Neural cell (in vitro differentiated cells): ENCODE results near the gene EEPD1. TPM values are rescaled to one million over a fixed set of nuclear protein-coding genes. Genes with fewer than 3 reads are reported as not detected.

Source experiments
- H2AFZ ChIP-seq: fragments of 200-600, 300-800 bp; sonication (generic), shearing (Covaris generic); 2 replicates; pipeline ENCODE4 v1.6.0; 2014; ENCODE audit warnings: low read depth, mild to moderate bottlenecking, antibody characterized with exemption, low read length, moderate library complexity
- H3F3A ChIP-seq: fragments of 200-600 bp; shearing (Covaris generic); 2 replicates; pipeline ENCODE4 v1.6.1; 2016; ENCODE audit warnings: mild to moderate bottlenecking, moderate library complexity, mixed read lengths, antibody characterized with exemption, low read length; ENCODE audit not compliant: insufficient read depth, poor library complexity, severe bottlenecking
- H3K27ac ChIP-seq: fragments of 200-600, 300-800 bp; sonication (generic), shearing (Covaris generic); 2 replicates; pipeline ENCODE4 v1.5.1; 2014; ENCODE audit warnings: mild to moderate bottlenecking, low read length, moderate library complexity
- H3K27me3 ChIP-seq: fragments of 300-800, 200-600 bp; sonication (generic), shearing (Covaris generic); 2 replicates; pipeline ENCODE4 v1.6.0; 2014; ENCODE audit warnings: mild to moderate bottlenecking, low read depth, low read length, moderate library complexity; ENCODE audit not compliant: insufficient read depth
- H3K36me3 ChIP-seq: fragments of 300-800, 200-600 bp; sonication (generic), shearing (Covaris generic); 2 replicates; pipeline ENCODE4 v1.5.1; 2014; ENCODE audit warnings: mild to moderate bottlenecking, antibody characterized with exemption, low read length, moderate library complexity; ENCODE audit not compliant: insufficient read depth
- H3K4me2 ChIP-seq: fragments of 300-800, 200-600 bp; sonication (generic), shearing (Covaris generic); 2 replicates; pipeline ENCODE4 v1.6.0; 2014; ENCODE audit warnings: mild to moderate bottlenecking, low read length
- H3K4me3 ChIP-seq: fragments of 300-800, 200-600 bp; sonication (generic), shearing (Covaris generic); 2 replicates; pipeline ENCODE4 v1.5.1; 2014; ENCODE audit warnings: mild to moderate bottlenecking, low read length, moderate library complexity
- H3K79me2 ChIP-seq: fragments of 200-600 bp; shearing (Covaris generic); replicated peaks from 2 replicates; pipeline ENCODE4 v1.6.0; 2014; ENCODE audit warnings: mild to moderate bottlenecking, low read length, moderate library complexity; ENCODE audit not compliant: insufficient read depth
- H3K9ac ChIP-seq: fragments of 300-800, 200-600 bp; sonication (generic), shearing (Covaris generic); 2 replicates; pipeline ENCODE4 v1.6.1; 2016; ENCODE audit warnings: mild to moderate bottlenecking, low read length, mixed read lengths
- H3K9me2 ChIP-seq: fragments of 200-600 bp; shearing (Covaris generic); 2 replicates; pipeline ENCODE4 v1.6.1; 2016; ENCODE audit warnings: mild to moderate bottlenecking, low read length, mixed read lengths; ENCODE audit not compliant: insufficient read depth
- H3K9me3 ChIP-seq: fragments of 200-600, 300-800 bp; sonication (generic), shearing (Covaris generic); 2 replicates; pipeline ENCODE4 v1.6.1; 2016; ENCODE audit warnings: mild to moderate bottlenecking, mixed run types, low read length, moderate library complexity, mixed read lengths
- H4K20me1 ChIP-seq: fragments of 200-600 bp; shearing (Covaris generic); 2 replicates; pipeline ENCODE4 v1.6.1; 2016; ENCODE audit warnings: mild to moderate bottlenecking, mixed run types; ENCODE audit not compliant: insufficient read depth
- EP300 ChIP-seq: fragments of 450-650 bp; conservative IDR thresholded peaks from 2 replicates; pipeline ENCODE4 v1.6.1; 2014; ENCODE audit warnings: antibody characterized with exemption, mild to moderate bottlenecking, moderate library complexity; ENCODE audit not compliant: poor library complexity, severe bottlenecking
- EZH2 ChIP-seq: fragments of 200-600, 300-800 bp; shearing (Covaris generic), sonication (generic); IDR thresholded peaks from 2 replicates; pipeline ENCODE4 v1.6.1; 2014; ENCODE audit warnings: antibody characterized with exemption, low read length, borderline replicate concordance, mild to moderate bottlenecking; ENCODE audit not compliant: insufficient read depth, poor library complexity, severe bottlenecking
- MXI1 ChIP-seq: fragments of 450-650 bp; conservative IDR thresholded peaks from 2 replicates; pipeline ENCODE4 v1.6.1; 2014; ENCODE audit warnings: antibody characterized with exemption, mild to moderate bottlenecking; ENCODE audit not compliant: poor library complexity, severe bottlenecking
- POLR2AphosphoS5 ChIP-seq: IDR thresholded peaks from 2 replicates; pipeline ENCODE4 v1.6.1; 2012
- RAD21 ChIP-seq: fragments of 450-650 bp; conservative IDR thresholded peaks from 2 replicates; pipeline ENCODE4 v1.6.1; 2014; ENCODE audit warnings: antibody characterized with exemption, mild to moderate bottlenecking, moderate library complexity
- REST ChIP-seq: IDR thresholded peaks from 2 replicates; pipeline ENCODE4 v1.6.1; 2012; ENCODE audit warnings: borderline replicate concordance
- SMC3 ChIP-seq: fragments of 450-650 bp; conservative IDR thresholded peaks from 2 replicates; pipeline ENCODE4 v1.6.1; 2014; ENCODE audit warnings: antibody characterized with exemption, mild to moderate bottlenecking, moderate library complexity; ENCODE audit not compliant: poor library complexity
- TAF1 ChIP-seq: IDR thresholded peaks from 2 replicates; pipeline ENCODE4 v1.6.1; 2012; ENCODE audit warnings: low read depth
- polyA plus RNA-seq: library from polyadenylated mRNA; depleted of rRNA; stranded (reverse); fragments of >200 nt; gene quantifications from 2 replicates; pipeline ENCODE4 v1.2.3, GENCODE V29; 2014
- TF ChIP-seq, protein P1 (sequence below): fragments of 450-650 bp; IDR thresholded peaks from 2 replicates; pipeline ENCODE4 v1.5.1; 2014; ENCODE audit warnings: antibody characterized with exemption, mild to moderate bottlenecking, moderate library complexity; ENCODE audit not compliant: poor library complexity, severe bottlenecking

The EEPD1 gene
- polyA plus RNA-seq, 1 donor from 2014 or later, result 4.2 TPM

- Histone ChIP-seq H3K27ac (no peak overlapping the region), H3K27me3 (no peaks in the 10 kb centered on the region), H3K9me2 (no peaks in the 10 kb centered on the region), H3K36me3 (no peaks in the 10 kb centered on the region), H3K4me2 (no peak overlapping the region), H3K4me3 (no peak overlapping the region), H3K9ac (no peak overlapping the region), H4K20me1 (no peaks in the 10 kb centered on the region), H3K79me2 (no peaks in the 10 kb centered on the region), H3F3A (no peaks in the 10 kb centered on the region), H2AFZ (no peak overlapping the region), H3K9me3 (no peaks in the 10 kb centered on the region)
- TF ChIP-seq SMC3 (no peak), REST (no peak), POLR2AphosphoS5 (no peak), RAD21 (no peak), EP300 (no peak), EZH2 (no peak), TAF1 (no peak), MXI1 (no peak)
- TF ChIP-seq, protein P1, sequence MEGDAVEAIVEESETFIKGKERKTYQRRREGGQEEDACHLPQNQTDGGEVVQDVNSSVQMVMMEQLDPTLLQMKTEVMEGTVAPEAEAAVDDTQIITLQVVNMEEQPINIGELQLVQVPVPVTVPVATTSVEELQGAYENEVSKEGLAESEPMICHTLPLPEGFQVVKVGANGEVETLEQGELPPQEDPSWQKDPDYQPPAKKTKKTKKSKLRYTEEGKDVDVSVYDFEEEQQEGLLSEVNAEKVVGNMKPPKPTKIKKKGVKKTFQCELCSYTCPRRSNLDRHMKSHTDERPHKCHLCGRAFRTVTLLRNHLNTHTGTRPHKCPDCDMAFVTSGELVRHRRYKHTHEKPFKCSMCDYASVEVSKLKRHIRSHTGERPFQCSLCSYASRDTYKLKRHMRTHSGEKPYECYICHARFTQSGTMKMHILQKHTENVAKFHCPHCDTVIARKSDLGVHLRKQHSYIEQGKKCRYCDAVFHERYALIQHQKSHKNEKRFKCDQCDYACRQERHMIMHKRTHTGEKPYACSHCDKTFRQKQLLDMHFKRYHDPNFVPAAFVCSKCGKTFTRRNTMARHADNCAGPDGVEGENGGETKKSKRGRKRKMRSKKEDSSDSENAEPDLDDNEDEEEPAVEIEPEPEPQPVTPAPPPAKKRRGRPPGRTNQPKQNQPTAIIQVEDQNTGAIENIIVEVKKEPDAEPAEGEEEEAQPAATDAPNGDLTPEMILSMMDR, result no peak
These were observed 70.8 kb downstream of the EEPD1 start for GRCh38 chr7:36223851-36224250.

DNA sequence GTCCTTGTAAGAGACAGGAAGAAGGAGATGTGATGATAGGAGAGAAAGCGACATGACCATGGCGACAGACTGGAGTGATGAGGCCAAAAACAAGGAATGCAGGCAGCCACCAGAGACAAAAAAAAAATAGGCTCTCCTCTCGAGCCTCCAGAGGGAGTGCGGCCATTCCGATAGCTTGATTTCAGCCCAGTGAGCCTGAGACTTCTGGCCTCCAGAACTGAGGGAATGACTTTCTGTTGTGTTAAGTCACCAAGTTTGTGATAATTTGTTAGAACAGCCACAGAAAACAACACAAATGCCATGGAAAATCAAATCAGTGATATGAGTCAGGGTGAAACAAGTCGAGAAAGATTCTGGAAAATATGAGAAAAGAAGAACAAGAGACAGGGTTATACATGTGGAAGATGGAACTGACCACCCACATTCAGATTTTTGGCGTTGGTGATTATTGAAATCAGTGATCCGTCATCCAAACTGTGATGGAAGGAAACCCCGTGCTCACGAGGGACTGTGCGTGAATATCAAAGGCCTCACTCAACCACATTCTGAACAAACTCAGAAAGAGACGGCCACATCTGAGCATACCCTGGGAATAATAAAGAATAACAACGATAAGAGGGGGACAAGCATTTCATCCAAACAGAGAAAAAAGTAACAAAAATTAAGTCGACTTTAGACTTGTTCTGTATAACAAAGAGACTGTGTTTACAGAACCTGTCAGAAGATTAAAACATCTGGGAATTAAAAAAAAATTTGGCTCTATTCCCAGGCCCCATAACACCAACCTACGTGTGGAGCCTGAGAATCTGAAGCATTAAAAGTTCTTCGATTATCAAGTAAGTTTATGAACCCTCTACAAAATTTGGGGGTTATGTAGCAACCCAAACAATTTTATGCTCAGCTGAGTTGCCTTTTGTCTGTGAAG lies 72.1 kb downstream of the EEPD1 start:
- H3K9ac ChIP-seq, result no peak overlapping the region
- H3K27me3 ChIP-seq, result no peaks in the 10 kb centered on the region
- no peak overlapping the region for H3K27ac ChIP-seq
- no peaks in the 10 kb centered on the region for H3K36me3 ChIP-seq
- no peak overlapping the region for H3K4me2 ChIP-seq
- TF ChIP-seq REST (no peak), TAF1 (no peak), RAD21 (no peak), SMC3 (no peak), POLR2AphosphoS5 (no peak), EZH2 (no peak), MXI1 (no peak), EP300 (no peak)
- TF ChIP-seq, protein P1, result no peak
- H3K9me2 ChIP-seq, result no peaks in the 10 kb centered on the region
- no peaks in the 10 kb centered on the region for H4K20me1 ChIP-seq
- H3F3A ChIP-seq, result no peaks in the 10 kb centered on the region
- no peaks in the 10 kb centered on the region for H3K79me2 ChIP-seq
- no peak overlapping the region for H3K4me3 ChIP-seq
- H2AFZ ChIP-seq, result no peak overlapping the region
- H3K9me3 ChIP-seq, result no peaks in the 10 kb centered on the region
